Measurements from ENCODE around the gene PIP5K1C. TPM values are rescaled to one million over a fixed set of nuclear protein-coding genes. Genes with fewer than 3 reads are reported as not detected.
A peak's percentile ranks its signal among the peaks of the same experiment; 100 is the strongest.

Gene PIP5K1C
- total RNA-seq, 1 donor from 2014 or later: 24.5 TPM

DNA sequence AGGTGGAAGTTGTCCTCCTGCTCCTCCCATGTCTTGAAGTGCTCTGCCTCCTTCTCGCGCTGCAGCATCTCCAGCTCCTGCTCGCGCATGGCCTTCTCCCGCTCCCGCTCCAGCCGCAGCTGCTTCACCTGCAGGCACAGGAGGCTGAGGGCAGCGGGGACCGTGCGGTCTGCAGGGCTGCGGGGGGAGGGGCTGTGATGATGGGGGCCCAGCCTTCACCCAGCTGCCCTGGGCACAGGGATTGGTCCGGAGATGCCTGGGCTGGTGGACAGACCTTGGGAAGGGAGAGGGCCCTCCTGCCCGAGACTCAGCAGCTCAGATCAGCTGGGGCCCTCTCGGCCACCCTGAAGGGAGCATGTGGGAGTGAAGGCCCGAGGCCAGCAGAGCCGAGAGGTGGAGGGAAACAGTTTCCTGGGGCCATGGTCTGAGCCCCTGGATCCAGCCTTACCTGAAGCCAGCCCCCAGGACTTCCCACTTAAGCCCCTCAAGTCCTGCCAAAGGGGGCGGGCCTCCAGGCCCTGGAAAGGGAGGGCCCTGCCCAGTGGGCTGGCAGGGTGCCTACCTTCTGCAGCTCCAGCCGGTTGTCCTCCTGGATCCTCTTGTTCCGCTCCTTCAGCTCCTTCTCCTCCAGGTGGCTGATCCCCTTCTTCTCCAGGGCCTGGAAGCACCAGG, 80.0 kb downstream of the PIP5K1C start:
- Mint-ChIP-seq H3K27ac (no peak overlapping the region), H3K9me3 (no peaks in the 10 kb centered on the region), H3K36me3 (ENCODE audit: low read depth) (peaks cover 3% of the 10 kb centered on the region), H3K4me3 (no peak overlapping the region), H3K4me1 (ENCODE audit: low read depth) (peaks cover 6% of the 10 kb centered on the region), H3K27me3 (ENCODE audit: insufficient read depth) (no peaks in the 10 kb centered on the region)
- intact Hi-C loops (cut with micrococcal nuclease): loop anchor here (10.0 kb wide), 1 partner anchor 1195 kb away; the partner anchor contains the start of gene TIMM13
- DNase-seq (ENCODE audit: low spot score): no peak

DNA sequence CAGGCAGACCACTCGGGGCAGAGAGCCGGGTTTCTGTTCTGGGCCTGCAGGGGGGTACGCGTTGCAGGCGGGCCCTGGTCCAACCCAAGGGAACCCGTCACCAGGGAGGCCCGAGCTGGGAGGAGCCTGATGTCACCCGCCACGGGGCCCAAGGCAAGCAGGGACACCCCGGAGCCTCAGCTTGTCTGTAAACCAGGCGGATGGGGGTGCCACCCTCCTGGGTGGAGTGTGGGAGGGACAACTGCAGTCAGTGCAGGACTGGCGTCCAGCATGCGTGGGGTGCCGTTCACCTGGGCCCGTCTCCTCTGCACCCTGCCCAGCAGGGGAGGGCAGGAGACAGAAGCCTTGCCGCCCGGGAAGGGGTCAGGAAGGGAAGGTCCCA, 80.6 kb downstream of the PIP5K1C start:
- intact Hi-C loops (cut with micrococcal nuclease): loop anchor here (10.0 kb wide), 1 partner anchor 1195 kb away; the partner anchor contains the start of gene TIMM13
- Mint-ChIP-seq H3K9me3 (no peaks in the 10 kb centered on the region), H3K36me3 (ENCODE audit: low read depth) (peaks cover 3% of the 10 kb centered on the region), H3K27ac (no peak overlapping the region), H3K4me3 (no peak overlapping the region), H3K27me3 (ENCODE audit: insufficient read depth) (no peaks in the 10 kb centered on the region), H3K4me1 (ENCODE audit: low read depth) (peaks cover 6% of the 10 kb centered on the region)
- DNase-seq (ENCODE audit: low spot score): no peak

DNA sequence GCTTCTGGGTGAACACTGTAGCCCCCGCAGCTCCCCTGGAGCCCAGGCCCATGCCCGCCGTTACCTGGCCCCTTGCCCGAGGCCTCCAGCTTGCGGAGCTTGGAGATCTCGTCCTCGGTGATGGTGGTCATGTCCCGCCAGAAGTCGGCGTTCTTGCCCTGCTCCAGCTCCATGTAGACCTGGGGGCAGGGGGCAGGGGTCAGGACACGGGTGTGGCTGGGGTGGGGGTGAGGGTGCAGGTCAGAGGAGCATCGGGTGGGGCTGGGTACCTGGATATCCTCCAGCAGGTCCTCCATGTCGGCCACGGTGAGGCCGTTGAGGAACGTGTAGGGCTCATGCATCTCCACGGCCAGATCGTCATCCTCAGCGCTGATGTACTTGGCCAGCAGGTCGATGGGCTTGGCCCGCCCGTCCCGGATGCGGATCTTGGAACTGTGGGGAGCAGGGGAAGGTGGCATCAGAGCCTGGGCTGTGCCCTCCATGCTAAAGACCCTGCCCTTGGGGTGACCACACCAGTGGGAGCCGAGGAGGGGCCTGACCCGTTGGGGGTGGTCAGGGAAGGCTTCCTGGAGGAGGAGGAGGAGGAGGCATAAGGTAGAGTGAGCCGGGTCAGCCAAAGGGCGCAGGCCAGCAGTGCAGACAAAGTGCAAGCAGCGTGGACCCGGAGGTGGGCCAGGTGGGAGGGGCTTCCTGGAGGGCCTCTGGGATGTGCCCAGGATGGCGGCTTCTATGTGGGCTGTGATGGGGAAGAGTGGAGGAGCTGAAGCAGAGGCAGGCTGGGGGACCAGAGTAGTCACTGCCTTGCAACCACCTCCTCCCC, 81.2 kb downstream of the PIP5K1C start:
- no peak for DNase-seq (ENCODE audit: low spot score)
- Mint-ChIP-seq H3K4me1 (ENCODE audit: low read depth) (peaks cover 6% of the 10 kb centered on the region), H3K27ac (no peak overlapping the region), H3K4me3 (no peak overlapping the region), H3K9me3 (no peaks in the 10 kb centered on the region), H3K36me3 (ENCODE audit: low read depth) (peaks cover 3% of the 10 kb centered on the region), H3K27me3 (ENCODE audit: insufficient read depth) (no peaks in the 10 kb centered on the region)
- intact Hi-C loops (cut with micrococcal nuclease): no loop called here

DNA sequence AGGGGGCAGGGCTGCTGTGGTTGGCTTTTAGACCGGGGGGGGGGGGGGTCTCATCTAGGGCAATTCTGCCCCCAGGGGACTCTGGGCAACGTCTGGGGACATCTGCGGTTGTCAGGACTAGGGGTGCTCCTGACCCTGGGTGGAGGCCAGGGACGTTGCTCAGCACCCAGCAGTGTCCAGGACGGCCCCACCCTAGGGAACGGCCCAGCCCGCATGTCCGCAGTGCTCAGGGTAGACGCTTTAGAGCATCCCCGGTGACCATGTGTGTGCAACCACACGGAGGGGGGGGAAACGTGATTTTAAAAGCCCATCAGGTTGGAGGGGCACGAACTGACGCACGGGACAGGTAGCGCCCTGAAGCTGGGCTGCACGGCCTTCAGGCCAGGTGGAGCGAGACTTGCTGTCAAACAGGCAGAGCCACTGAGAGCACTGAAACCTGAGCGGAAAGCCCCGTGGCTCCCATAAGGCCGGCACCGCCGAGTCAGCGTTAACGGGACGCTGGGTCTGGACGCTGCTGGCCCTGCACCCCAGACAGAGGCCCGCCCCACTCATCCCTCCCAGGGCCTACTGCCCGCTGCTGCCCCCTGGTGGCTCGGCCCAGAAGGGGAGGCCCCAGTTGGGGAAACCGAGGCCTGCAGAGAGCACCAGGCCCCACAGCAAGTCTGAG, 82.0 kb downstream of the PIP5K1C start:
- no peak overlapping the region for H3K4me3 Mint-ChIP-seq
- no peak overlapping the region for H3K27ac Mint-ChIP-seq
- no peaks in the 10 kb centered on the region for H3K27me3 Mint-ChIP-seq (ENCODE audit: insufficient read depth)
- intact Hi-C loops (cut with micrococcal nuclease): no loop called here
- peaks cover 6% of the 10 kb centered on the region for H3K4me1 Mint-ChIP-seq (ENCODE audit: low read depth)
- no peaks in the 10 kb centered on the region for H3K9me3 Mint-ChIP-seq
- H3K36me3 Mint-ChIP-seq (ENCODE audit: low read depth): peaks cover 3% of the 10 kb centered on the region
- DNase-seq (ENCODE audit: low spot score): peak; percentile 29

DNA sequence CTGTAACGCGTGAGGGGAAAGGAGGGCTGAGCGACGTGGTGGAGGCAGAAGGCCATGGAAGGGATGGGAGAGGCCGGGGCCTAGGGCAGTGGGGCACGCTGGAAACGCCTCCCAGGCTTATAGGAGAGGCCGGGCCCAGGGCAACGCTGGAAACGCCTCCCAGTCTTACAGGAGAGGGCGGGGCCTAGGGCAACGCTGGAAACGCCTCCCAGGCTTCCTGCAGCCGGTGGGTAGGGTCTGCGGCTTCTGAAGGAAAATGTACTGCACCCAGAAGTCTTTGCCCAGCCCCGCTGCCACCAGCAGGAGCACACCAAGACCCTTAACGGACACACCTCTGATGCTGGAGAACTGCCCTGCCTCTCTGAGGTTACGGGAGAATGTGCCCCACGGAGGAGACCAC, 82.8 kb downstream of the PIP5K1C start:
- H3K27ac Mint-ChIP-seq: no peak overlapping the region
- intact Hi-C loops (cut with micrococcal nuclease): no loop called here
- H3K27me3 Mint-ChIP-seq (ENCODE audit: insufficient read depth): no peaks in the 10 kb centered on the region
- no peaks in the 10 kb centered on the region for H3K9me3 Mint-ChIP-seq
- peaks cover 6% of the 10 kb centered on the region for H3K4me1 Mint-ChIP-seq (ENCODE audit: low read depth)
- no peak for DNase-seq (ENCODE audit: low spot score)
- H3K36me3 Mint-ChIP-seq (ENCODE audit: low read depth): peaks cover 3% of the 10 kb centered on the region
- no peak overlapping the region for H3K4me3 Mint-ChIP-seq

DNA sequence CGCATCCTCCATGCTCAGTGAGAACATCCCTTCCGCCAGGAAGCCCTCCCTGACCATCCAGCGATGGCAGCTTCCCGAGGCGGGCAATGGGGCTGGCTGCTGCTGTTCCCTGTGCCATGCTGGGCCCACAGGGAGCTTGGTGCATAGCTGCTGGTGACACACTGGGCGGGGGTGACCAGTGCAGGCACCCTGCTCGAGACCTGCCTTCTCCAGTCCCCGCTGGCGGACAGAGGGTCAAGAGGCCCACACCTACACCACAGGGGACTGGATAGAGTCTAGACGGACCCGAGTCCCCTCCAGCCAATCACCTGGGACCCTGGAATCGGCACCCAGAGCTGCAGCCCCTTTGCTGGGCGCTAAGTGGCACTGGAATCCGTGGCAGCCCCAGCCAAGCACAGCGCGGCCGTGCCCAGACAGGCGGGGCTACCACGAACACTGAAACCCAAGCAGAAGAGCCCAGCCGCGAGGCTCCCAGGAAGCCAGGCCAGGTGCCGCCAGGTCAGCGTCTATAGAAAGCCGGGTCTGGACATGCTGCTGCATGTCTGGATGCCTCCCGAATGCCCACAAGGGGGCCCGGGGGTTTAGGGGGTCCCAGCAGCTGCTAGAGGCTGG, 84.6 kb downstream of the PIP5K1C start:
- Mint-ChIP-seq H3K4me3 (no peak overlapping the region), H3K9me3 (no peaks in the 10 kb centered on the region), H3K4me1 (ENCODE audit: low read depth) (peaks cover 6% of the 10 kb centered on the region), H3K36me3 (ENCODE audit: low read depth) (peaks cover 3% of the 10 kb centered on the region), H3K27me3 (ENCODE audit: insufficient read depth) (no peaks in the 10 kb centered on the region), H3K27ac (no peak overlapping the region)
- DNase-seq (ENCODE audit: low spot score): no peak
- intact Hi-C loops (cut with micrococcal nuclease): no loop called here

DNA sequence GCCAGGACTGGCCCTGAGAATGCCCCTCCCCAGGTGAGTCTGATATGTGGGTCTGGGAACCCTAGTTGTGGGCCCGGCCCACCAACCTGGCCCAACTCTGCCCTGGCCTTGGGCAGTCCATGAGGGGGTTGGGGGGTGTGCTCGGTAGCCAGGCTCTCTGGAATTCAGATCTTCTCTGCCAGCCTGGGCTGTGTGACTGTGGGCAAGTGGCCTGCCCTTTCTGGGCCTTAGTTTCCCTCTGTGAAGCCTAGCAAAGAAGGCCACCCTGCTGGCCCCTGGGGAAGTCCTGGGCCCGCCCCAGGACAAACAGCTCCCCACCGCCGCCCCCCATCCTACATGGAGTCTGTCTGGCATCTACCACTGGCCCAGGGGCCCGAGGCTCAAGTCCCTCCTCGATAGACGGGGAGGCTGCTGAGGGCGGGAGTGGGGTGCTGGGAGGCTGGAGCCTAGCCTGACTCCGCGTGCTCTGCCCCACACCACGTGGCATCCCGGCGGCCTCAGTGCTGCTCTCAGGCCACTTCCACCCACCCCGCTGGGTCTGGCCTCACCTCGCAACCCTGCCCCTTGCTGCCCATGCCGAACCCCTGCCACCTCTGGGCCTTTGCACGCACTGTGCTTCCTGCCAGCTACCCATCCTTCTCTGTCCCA, 85.3 kb downstream of the PIP5K1C start:
- peaks cover 6% of the 10 kb centered on the region for H3K4me1 Mint-ChIP-seq (ENCODE audit: low read depth)
- H3K36me3 Mint-ChIP-seq (ENCODE audit: low read depth): peaks cover 3% of the 10 kb centered on the region
- intact Hi-C loops (cut with micrococcal nuclease): no loop called here
- no peak overlapping the region for H3K4me3 Mint-ChIP-seq
- no peak for DNase-seq (ENCODE audit: low spot score)
- H3K27ac Mint-ChIP-seq: no peak overlapping the region
- H3K9me3 Mint-ChIP-seq: no peaks in the 10 kb centered on the region
- no peaks in the 10 kb centered on the region for H3K27me3 Mint-ChIP-seq (ENCODE audit: insufficient read depth)

DNA sequence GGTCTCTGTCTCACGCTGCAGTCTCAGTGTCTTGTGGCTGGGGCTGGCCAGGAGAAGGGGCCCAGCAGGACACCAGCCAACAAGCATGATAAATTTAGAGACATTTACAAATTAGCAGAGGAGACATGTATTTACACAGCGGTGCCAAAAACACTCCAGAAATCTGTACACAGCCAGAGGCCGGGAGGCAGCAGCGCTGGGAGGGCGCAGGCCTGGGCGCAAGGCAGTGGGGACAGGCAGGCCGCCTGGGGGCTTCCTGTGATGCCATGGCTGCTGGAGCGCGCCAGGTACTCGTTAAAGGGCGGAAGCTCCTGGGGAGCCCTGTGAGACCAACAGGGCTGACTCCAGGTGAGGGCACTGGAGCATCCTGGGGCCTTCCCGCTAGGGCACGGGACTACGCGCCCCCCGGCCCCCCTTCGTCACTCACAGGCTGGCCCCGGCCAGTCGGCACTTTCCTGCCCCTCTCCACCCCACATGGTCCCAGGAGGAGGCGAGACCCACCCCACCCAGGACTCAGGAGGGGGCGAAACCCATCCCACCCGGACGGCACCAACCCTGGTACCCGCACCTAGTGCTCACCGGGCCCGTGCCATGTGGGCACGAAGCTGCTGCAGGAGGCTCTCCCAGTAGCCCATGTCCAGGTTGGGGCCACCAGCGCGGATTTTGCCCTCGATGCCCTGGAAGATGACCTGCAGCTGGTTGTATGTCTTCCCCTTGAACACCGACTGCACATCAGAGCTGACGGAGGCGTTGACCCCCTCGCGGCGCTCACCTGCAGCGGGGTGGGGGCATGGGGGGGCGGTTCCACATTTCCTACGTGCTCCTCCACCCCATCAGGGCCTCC, 86.2 kb downstream of the PIP5K1C start:
- intact Hi-C loops (cut with micrococcal nuclease): no loop called here
- H3K27me3 Mint-ChIP-seq (ENCODE audit: insufficient read depth): no peaks in the 10 kb centered on the region

DNA sequence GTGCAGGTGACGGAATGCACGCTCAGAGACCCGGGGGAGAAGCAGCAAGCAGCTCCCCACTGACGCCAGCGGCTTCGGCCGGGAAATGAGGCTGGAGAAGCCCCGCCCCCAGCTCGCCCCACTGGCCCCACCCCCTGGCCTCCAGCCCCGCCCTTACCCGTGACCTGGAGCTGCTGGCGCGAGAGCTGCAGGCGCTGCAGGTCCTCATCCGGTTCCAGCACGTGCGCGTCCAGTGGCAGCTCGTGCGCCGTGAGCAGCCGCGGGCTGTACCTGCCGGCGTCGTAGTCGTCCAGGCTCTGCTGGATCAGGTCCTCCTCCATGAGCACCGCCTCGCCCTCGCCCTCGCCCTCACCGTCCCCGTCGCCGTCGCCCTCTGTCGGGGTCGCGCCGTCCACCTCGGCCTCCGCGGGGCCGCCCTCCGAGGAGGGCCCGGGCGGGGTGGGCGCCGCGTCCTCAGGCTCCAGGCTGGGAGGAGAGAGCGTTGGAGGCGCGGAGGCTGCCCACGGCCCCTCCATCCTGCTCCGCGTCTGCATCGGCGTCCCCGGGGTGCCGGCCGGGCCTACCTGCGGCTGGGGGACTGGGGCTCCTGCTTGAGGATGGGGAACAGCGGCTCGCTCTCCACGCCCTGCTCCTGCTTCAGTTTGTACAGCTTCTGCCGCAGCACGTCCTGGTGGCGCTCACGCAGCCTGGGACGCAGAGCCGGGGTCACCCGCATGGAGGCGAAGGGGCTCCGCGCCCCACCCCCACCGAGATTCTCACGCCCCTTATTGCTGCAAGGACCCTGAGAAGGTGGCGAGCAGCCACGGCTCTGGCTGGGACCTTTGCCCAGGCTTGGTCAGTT, 87.1 kb downstream of the PIP5K1C start:
- Mint-ChIP-seq H3K27me3 (ENCODE audit: insufficient read depth) (no peaks in the 10 kb centered on the region), H3K4me3 (no peak overlapping the region), H3K36me3 (ENCODE audit: low read depth) (peaks cover 3% of the 10 kb centered on the region), H3K9me3 (no peaks in the 10 kb centered on the region), H3K4me1 (ENCODE audit: low read depth) (peaks cover 9% of the 10 kb centered on the region), H3K27ac (no peak overlapping the region)
- intact Hi-C loops (cut with micrococcal nuclease): no loop called here
- no peak for DNase-seq (ENCODE audit: low spot score)

More for the DNA sequence above, 86.2 kb downstream of the PIP5K1C start:
- H3K27ac Mint-ChIP-seq: no peak overlapping the region
- no peak for DNase-seq (ENCODE audit: low spot score)
- H3K4me1 Mint-ChIP-seq (ENCODE audit: low read depth): peaks cover 6% of the 10 kb centered on the region
- no peak overlapping the region for H3K4me3 Mint-ChIP-seq
- peaks cover 3% of the 10 kb centered on the region for H3K36me3 Mint-ChIP-seq (ENCODE audit: low read depth)
- no peaks in the 10 kb centered on the region for H3K9me3 Mint-ChIP-seq

DNA sequence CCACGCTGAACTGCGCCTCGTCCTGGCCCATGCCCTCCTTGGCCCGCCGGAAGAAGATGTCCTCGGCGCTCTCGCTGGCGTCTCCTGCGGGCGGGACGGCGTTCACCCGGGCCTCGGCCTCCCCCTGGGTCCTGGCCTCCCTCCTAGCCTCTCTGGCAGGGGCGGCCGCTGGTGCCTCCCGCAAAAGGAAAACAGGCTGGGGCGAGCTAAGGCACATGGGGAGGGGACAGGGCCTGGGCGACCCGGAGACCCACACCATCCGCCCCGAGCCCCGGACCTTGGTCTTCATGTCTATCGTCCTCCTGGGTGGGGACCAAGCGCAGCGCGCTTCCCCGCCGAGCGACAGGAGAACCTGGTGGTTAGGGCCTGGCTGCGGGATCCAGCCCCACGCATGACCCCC, 87.9 kb downstream of the PIP5K1C start:
- no peak overlapping the region for H3K4me3 Mint-ChIP-seq
- peaks cover 5% of the 10 kb centered on the region for H3K36me3 Mint-ChIP-seq (ENCODE audit: low read depth)

DNA sequence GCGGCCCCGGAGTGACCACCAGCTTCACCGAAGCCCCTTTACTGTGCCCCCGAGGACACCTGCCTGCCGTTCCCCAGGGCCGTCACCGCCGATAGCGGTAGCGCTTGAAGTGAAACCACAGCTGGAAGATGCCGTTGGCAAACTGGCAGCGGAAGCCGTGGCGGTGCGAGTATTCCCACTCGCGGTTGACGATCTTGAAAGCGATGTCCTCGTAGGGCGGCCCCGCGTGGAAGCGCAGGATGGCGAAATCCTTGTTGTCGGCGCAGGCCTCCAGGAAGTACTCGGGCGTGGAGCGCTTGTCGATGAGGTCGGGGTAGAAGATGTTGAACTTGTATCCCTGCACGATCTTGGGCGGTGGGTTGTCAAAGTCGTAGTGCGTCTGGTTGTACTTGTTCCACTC, 88.4 kb downstream of the PIP5K1C start:
- H3K27me3 Mint-ChIP-seq (ENCODE audit: insufficient read depth): peaks cover 2% of the 10 kb centered on the region
- H3K27ac Mint-ChIP-seq: no peak overlapping the region
- no peak for DNase-seq (ENCODE audit: low spot score)
- H3K4me3 Mint-ChIP-seq: no peak overlapping the region
- intact Hi-C loops (cut with micrococcal nuclease): no loop called here
- no peaks in the 10 kb centered on the region for H3K9me3 Mint-ChIP-seq
- H3K36me3 Mint-ChIP-seq (ENCODE audit: low read depth): peaks cover 5% of the 10 kb centered on the region
- peaks cover 5% of the 10 kb centered on the region for H3K4me1 Mint-ChIP-seq (ENCODE audit: low read depth)

More for the DNA sequence above, 87.9 kb downstream of the PIP5K1C start:
- Mint-ChIP-seq H3K27ac (no peak overlapping the region), H3K9me3 (no peaks in the 10 kb centered on the region), H3K4me1 (ENCODE audit: low read depth) (peaks cover 7% of the 10 kb centered on the region), H3K27me3 (ENCODE audit: insufficient read depth) (no peaks in the 10 kb centered on the region)
- DNase-seq (ENCODE audit: low spot score): no peak
- intact Hi-C loops (cut with micrococcal nuclease): no loop called here

Measured in activated T-helper 1 cell treated with anti-CD3 and anti-CD28 coated beads, Interleukin-12 subunit alpha, Interleukin-12 subunit beta, Interleukin-2, Interleukin-4 antibody, amounts not matched to agents 30 ng/mL and 10 ng/mL and 1 ng/mL, durations not matched to agents 14 hours and 24 hours and 36 hours (primary cell).